Left lung (tissue), 10 donors: ENCODE results near the gene ZBTB20. TPM values are rescaled to one million over a fixed set of nuclear protein-coding genes. Genes with fewer than 3 reads are reported as not detected.

Source experiments
- ATAC-seq: fragments of 200-7000 bp; cut with Tn5 transposase; one replicate; pipeline ENCODE4 v1.9.1; 2020; ENCODE audit warnings: moderate library complexity
- DNase-seq, 4 donors: peaks; one replicate each; pipeline ENCODE4 v3.0.0-alpha.2; 2013 to 2020
- H3K27ac ChIP-seq, 2 donors: fragments of 200-600 bp; sonication (generic) in 1 of 2; one replicate each; pipeline versions ENCODE4 v1.5.0 to v1.8.0; 2020 to 2021
- H3K27me3 ChIP-seq, 2 donors: fragments of 200-600 bp; sonication (generic) in 1 of 2; one replicate each; pipeline versions ENCODE4 v1.5.0 to v1.8.0; 2020 to 2021
- H3K36me3 ChIP-seq, 2 donors: fragments of 200-600 bp; sonication (generic) in 1 of 2; one replicate each; pipeline versions ENCODE4 v1.5.0 to v1.8.0; 2020 to 2021
- H3K4me1 ChIP-seq, 2 donors: fragments of 200-600 bp; one replicate each; pipeline ENCODE4 v1.8.0; 2021
- H3K4me3 ChIP-seq, 2 donors: fragments of 200-600 bp; sonication (generic) in 1 of 2; one replicate each; pipeline versions ENCODE4 v1.5.0 to v1.8.0; 2020 to 2021; ENCODE audit warnings: mild to moderate bottlenecking in 1 of 2
- H3K9me3 ChIP-seq, 2 donors: fragments of 200-600 bp; sonication (generic) in 1 of 2; one replicate each; pipeline versions ENCODE4 v1.5.0 to v1.8.0; 2020 to 2021
- intact Hi-C, 2 donors: fragments of 100-400 bp; cut with DNase I; formaldehyde crosslinking; loops; one replicate each; pipeline versions ENCODE4 v1.11.2 to v1.14.2; 2022
- polyA plus RNA-seq, 6 donors: library from polyadenylated mRNA; unstranded; fragments of 120-200 nt; gene quantifications; one replicate each; pipeline ENCODE4 v1.2.1, GENCODE V29; 2013; ENCODE audit not compliant: insufficient read length in 6 of 6
- total RNA-seq, 2 donors: library from RNA; stranded (reverse); fragmentation: NEBNext Ultra II Directional; extraction: Animal tissue kit (Norgen Biotek cat#: 25700); gene quantifications; one replicate each; pipeline ENCODE4 v1.2.1, GENCODE V29; 2021
- TF ChIP-seq, protein P1 (sequence below), 2 donors: fragments of 200-600 bp; sonication (generic) in 1 of 2; IDR thresholded peaks; one replicate each; pipeline versions ENCODE4 v1.5.0 to v1.8.0; 2021; ENCODE audit warnings: antibody characterized with exemption in 2 of 2
- donor health status: DM: no; HTN: yes; CAD: no.
- donor health status: DM: no; HTN: no; CAD: no.

Gene ZBTB20
- total and polyA plus RNA-seq, 8 donors = 1.1 to 63.5 (median 6.0) TPM

DNA sequence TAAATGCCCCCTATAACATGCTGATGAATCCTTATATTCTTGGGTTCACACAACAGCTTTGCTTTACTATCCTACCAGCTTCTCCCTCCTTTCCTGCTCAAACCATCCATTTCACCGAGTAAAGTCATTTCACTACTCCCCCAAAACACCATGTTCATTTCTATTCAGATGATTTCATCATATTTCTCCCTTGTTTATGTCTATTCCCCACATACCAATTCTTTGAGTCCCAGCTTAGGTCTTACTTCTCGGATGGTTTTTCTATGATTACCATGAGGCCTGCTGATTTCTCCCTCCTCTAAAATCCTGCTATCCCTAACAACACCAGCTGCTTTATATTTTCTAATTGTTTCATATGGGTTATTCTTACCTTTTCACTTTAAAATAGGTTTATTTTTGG, 621.8 kb downstream of the ZBTB20 start:
- no peaks in the 10 kb centered on the region for H3K4me1 ChIP-seq
- ATAC-seq (no peak), DNase-seq (no peak)
- no peaks in the 10 kb centered on the region for H3K36me3 ChIP-seq
- intact Hi-C loops = no loop called here
- H3K4me3 ChIP-seq = no peak overlapping the region
- TF ChIP-seq, protein P1, sequence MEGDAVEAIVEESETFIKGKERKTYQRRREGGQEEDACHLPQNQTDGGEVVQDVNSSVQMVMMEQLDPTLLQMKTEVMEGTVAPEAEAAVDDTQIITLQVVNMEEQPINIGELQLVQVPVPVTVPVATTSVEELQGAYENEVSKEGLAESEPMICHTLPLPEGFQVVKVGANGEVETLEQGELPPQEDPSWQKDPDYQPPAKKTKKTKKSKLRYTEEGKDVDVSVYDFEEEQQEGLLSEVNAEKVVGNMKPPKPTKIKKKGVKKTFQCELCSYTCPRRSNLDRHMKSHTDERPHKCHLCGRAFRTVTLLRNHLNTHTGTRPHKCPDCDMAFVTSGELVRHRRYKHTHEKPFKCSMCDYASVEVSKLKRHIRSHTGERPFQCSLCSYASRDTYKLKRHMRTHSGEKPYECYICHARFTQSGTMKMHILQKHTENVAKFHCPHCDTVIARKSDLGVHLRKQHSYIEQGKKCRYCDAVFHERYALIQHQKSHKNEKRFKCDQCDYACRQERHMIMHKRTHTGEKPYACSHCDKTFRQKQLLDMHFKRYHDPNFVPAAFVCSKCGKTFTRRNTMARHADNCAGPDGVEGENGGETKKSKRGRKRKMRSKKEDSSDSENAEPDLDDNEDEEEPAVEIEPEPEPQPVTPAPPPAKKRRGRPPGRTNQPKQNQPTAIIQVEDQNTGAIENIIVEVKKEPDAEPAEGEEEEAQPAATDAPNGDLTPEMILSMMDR (IDR thresholded peaks at IDR 0.05) = no peak
- H3K27ac ChIP-seq = no peak overlapping the region
- H3K9me3 ChIP-seq = no peaks in the 10 kb centered on the region
- H3K27me3 ChIP-seq = no peaks in the 10 kb centered on the region

DNA sequence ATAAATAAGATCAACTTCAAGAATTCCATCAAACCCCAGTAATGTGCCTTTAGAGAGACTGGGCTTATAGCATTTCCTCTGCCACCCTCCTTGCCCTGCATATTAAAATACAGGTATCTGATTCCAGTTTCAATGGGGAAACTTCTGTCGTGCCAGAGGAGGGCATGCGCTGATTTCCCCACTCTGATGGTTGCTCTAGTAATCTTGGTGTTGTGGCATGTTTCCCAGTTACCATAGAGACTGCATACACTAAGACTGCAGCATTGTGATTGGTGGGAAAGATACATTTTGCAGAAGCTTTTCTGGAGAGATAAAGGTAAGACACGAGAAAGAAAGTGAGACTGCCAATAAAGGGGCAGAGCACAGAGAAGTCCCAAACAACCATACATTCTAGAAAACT, 627.7 kb downstream of the ZBTB20 start:
- ATAC-seq = peak; percentile 92
- H3K27me3 ChIP-seq = no peaks in the 10 kb centered on the region
- no peaks in the 10 kb centered on the region for H3K9me3 ChIP-seq
- TF ChIP-seq, protein P1 (IDR thresholded peaks at IDR 0.05) = no peak
- H3K27ac ChIP-seq = peak overlapping the region in 1 of 2 donors; percentile 20
- no peak overlapping the region for H3K4me3 ChIP-seq
- peak in 2 of 4 donors; percentile 75 to 89 for DNase-seq
- peaks cover 5 to 7% of the 10 kb centered on the region in 2 donors for H3K4me1 ChIP-seq
- no peaks in the 10 kb centered on the region for H3K36me3 ChIP-seq
- intact Hi-C loops = no loop called here

DNA sequence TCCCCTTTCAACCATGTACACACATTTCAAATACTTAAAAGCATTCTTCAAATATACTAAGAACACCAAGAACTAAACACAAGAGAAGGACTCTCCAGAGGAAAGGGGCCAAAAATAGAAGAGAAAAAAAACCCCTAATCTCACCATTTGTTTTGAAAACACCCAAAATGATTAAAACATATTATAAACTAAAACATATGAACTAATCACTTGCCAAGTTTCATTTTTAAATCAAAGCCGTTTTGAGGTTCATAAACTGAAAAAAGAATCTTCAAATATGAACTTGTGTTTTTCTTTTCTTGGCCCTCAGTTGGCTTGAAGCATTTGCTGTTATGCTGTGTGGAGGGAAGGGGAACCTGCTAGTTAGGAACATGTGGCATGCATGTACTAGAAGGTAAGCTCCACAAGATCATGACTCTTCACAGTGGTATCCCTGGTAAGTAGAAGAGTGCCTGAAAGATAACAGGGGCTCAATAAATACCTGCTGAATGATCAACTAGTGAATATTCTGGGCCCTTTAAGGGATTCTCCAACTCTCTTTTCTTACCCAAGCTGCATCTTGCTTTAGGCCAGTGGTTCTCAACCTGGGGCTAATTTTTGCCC, 628.8 kb downstream of the ZBTB20 start:
- TF ChIP-seq, protein P1 (IDR thresholded peaks at IDR 0.05) = no peak
- no peaks in the 10 kb centered on the region for H3K9me3 ChIP-seq
- H3K27ac ChIP-seq = peak overlapping the region; percentile 20 to 22
- H3K36me3 ChIP-seq = no peaks in the 10 kb centered on the region
- ATAC-seq (peak; percentile 47), DNase-seq (peak in 1 of 4 donors; percentile 19)
- no peak overlapping the region for H3K4me3 ChIP-seq
- H3K27me3 ChIP-seq = no peaks in the 10 kb centered on the region
- H3K4me1 ChIP-seq = peaks cover 5 to 7% of the 10 kb centered on the region in 2 donors
- intact Hi-C loops = no loop called here

DNA sequence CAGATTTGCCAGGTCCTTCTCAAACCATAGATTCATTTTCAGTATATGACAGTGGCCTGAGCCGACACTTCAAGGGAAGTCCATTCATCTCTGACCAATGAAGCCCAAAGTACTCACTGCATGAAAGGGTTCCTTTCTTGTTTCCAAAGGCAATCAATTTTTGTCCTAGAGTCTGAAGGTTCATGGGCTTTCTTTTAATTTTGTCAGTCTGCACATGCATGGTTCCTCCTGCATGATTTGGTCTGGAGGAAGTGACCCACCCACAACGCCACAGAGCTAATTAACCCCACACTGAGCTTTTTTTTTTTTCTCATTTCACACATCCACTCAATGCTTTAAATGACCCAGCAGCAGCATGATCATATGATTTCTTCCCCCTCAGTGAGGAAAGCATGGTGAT, 636.9 kb downstream of the ZBTB20 start:
- H3K27ac ChIP-seq = no peak overlapping the region
- H3K4me3 ChIP-seq = no peak overlapping the region
- H3K36me3 ChIP-seq = no peaks in the 10 kb centered on the region
- intact Hi-C loops = no loop called here
- no peak for ATAC-seq
- TF ChIP-seq, protein P1 (IDR thresholded peaks at IDR 0.05) = no peak
- DNase-seq = no peak
- no peaks in the 10 kb centered on the region for H3K4me1 ChIP-seq
- H3K27me3 ChIP-seq = no peaks in the 10 kb centered on the region
- no peaks in the 10 kb centered on the region for H3K9me3 ChIP-seq

DNA sequence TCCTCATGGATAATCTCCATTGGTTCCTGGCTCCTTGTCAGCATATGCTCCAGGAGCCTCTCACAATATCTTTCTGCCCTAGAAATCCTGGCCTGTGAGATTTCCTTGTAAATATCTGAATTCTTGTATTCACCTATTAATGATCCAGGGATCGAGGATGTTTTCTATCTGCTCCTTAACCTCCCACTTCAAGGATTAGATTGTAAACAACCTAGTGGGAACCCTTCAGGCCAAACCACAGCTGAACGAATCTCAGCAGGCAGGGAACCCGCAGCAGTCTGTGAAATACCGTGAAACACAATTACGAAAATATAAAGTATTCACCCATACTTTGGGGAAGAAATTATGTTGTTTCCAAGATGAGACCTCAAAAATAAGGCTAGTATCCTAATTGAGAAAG, 637.3 kb downstream of the ZBTB20 start:
- intact Hi-C loops = no loop called here
- H3K27ac ChIP-seq = no peak overlapping the region

More for the DNA sequence above, 637.3 kb downstream of the ZBTB20 start:
- no peak for ATAC-seq
- TF ChIP-seq, protein P1 (IDR thresholded peaks at IDR 0.05) = no peak
- H3K27me3 ChIP-seq = no peaks in the 10 kb centered on the region
- DNase-seq = no peak
- H3K4me3 ChIP-seq = no peak overlapping the region
- no peaks in the 10 kb centered on the region for H3K36me3 ChIP-seq
- H3K9me3 ChIP-seq = no peaks in the 10 kb centered on the region
- H3K4me1 ChIP-seq = no peaks in the 10 kb centered on the region
